SU-DHL-6 (cell line): ENCODE data around the gene TRDMT1.

ENCODE experiments used
- H2AFZ ChIP-seq: fragments of 200-600 bp; sonication (generic); 2 replicates; pipeline ENCODE4 v1.6.1; 2014; ENCODE audit warnings: low read depth, mild to moderate bottlenecking, moderate library complexity, mixed read lengths, antibody characterized with exemption, low read length; ENCODE audit not compliant: severe bottlenecking
- H3F3A ChIP-seq: fragments of 200-600 bp; shearing (Covaris generic); 2 replicates; pipeline ENCODE4 v1.6.0; 2016; ENCODE audit warnings: antibody characterized with exemption, mild to moderate bottlenecking; ENCODE audit not compliant: insufficient read depth
- H3K27ac ChIP-seq: fragments of 200-600 bp; sonication (generic); 2 replicates; pipeline ENCODE4 v1.5.1; 2016; ENCODE audit warnings: low read depth, mild to moderate bottlenecking, low read length, moderate library complexity, mixed read lengths
- H3K27me3 ChIP-seq: fragments of 200-600 bp; sonication (generic), shearing (Covaris generic); 2 replicates; pipeline ENCODE4 v1.6.0; 2014; ENCODE audit warnings: mild to moderate bottlenecking, low read length
- H3K36me3 ChIP-seq: fragments of 200-600 bp; sonication (generic); 2 replicates; pipeline ENCODE4 v1.6.1; 2014; ENCODE audit warnings: mild to moderate bottlenecking, low read length, mixed read lengths
- H3K4me2 ChIP-seq: fragments of 300-600, 200-600 bp; shearing (Covaris generic), sonication (generic); 2 replicates; pipeline ENCODE4 v1.6.0; 2014; ENCODE audit warnings: low read length, low read depth, mild to moderate bottlenecking; ENCODE audit not compliant: poor library complexity, severe bottlenecking
- H3K4me3 ChIP-seq: fragments of 200-600 bp; sonication (generic); 2 replicates; pipeline ENCODE4 v1.5.1; 2014; ENCODE audit warnings: antibody characterized with exemption, low read length, mild to moderate bottlenecking, mixed read lengths; ENCODE audit not compliant: insufficient read depth, poor library complexity, severe bottlenecking
- H3K79me2 ChIP-seq: fragments of 200-600 bp; sonication (generic); 2 replicates; pipeline ENCODE4 v1.6.1; 2014; ENCODE audit warnings: mild to moderate bottlenecking, low read length, moderate library complexity; ENCODE audit not compliant: insufficient read depth
- H3K9ac ChIP-seq: fragments of 200-600 bp; sonication (generic); 2 replicates; pipeline ENCODE4 v1.7.0; 2014; ENCODE audit warnings: mild to moderate bottlenecking, low read length
- H3K9me2 ChIP-seq: fragments of 200-600 bp; sonication (generic); replicated peaks from 2 replicates; pipeline ENCODE4 v1.6.1; 2014; ENCODE audit warnings: low read length; ENCODE audit not compliant: insufficient read depth
- H3K9me3 ChIP-seq: fragments of 200-600 bp; sonication (generic); 2 replicates; pipeline ENCODE4 v1.6.1; 2014; ENCODE audit warnings: low read length, mixed read lengths; ENCODE audit not compliant: insufficient read depth
- H4K20me1 ChIP-seq: fragments of 200-600 bp; sonication (generic); 2 replicates; pipeline ENCODE4 v1.6.1; 2014; ENCODE audit warnings: low read depth, mild to moderate bottlenecking, antibody characterized with exemption, low read length, moderate library complexity, mixed read lengths
- CTCF ChIP-seq: fragments of 200-600 bp; sonication (generic); IDR thresholded peaks from one replicate; pipeline ENCODE4 v1.5.1; 2017; ENCODE audit warnings: antibody characterized with exemption, mild to moderate bottlenecking, low read length, moderate library complexity; ENCODE audit not compliant: insufficient read depth, poor library complexity, severe bottlenecking
- EZH2phosphoT487 ChIP-seq: fragments of 200-600 bp; sonication (generic), shearing (Covaris generic); conservative IDR thresholded peaks from 2 replicates; pipeline ENCODE4 v1.6.1; 2018; ENCODE audit warnings: mild to moderate bottlenecking, antibody characterized with exemption, low read length, moderate library complexity, mixed read lengths

Gene TRDMT1

GRCh38 chr10:17214526-17214925 lies 13.1 kb upstream of the TRDMT1 start:
- Histone ChIP-seq H3K9me3 (no peaks in the 10 kb centered on the region), H3K4me3 (no peak overlapping the region), H3K9ac (no peak overlapping the region), H3K36me3 (no peaks in the 10 kb centered on the region), H3F3A (no peaks in the 10 kb centered on the region), H3K79me2 (no peaks in the 10 kb centered on the region), H4K20me1 (no peaks in the 10 kb centered on the region; the same call in 1 of the 2 replicates), H3K27me3 (no peaks in the 10 kb centered on the region), H3K9me2 (no peaks in the 10 kb centered on the region), H2AFZ (no peak overlapping the region), H3K27ac (no peak overlapping the region), H3K4me2 (no peak overlapping the region)
- TF ChIP-seq EZH2phosphoT487 (no peak), CTCF (no peak)

- Histone ChIP-seq H3K4me2 (no peak overlapping the region), H3K9me2 (no peaks in the 10 kb centered on the region), H3K79me2 (no peaks in the 10 kb centered on the region), H2AFZ (no peak overlapping the region), H3K36me3 (no peaks in the 10 kb centered on the region), H3K4me3 (no peak overlapping the region), H3K9ac (no peak overlapping the region), H3F3A (no peaks in the 10 kb centered on the region), H3K27ac (no peak overlapping the region), H3K9me3 (no peaks in the 10 kb centered on the region), H3K27me3 (no peaks in the 10 kb centered on the region), H4K20me1 (no peaks in the 10 kb centered on the region; the same call in 1 of the 2 replicates)
- no peak for TF ChIP-seq CTCF
- no peak for TF ChIP-seq EZH2phosphoT487
These were observed 12.3 kb upstream of the TRDMT1 start for GRCh38 chr10:17213646-17214349.

- no peaks in the 10 kb centered on the region for H3K36me3 ChIP-seq
- no peak overlapping the region for H3K4me3 ChIP-seq
- H3K4me2 ChIP-seq: no peak overlapping the region
- TF ChIP-seq EZH2phosphoT487: no peak
- TF ChIP-seq CTCF: no peak
- no peaks in the 10 kb centered on the region for H3K27me3 ChIP-seq
- H3K9me3 ChIP-seq: no peaks in the 10 kb centered on the region
- no peaks in the 10 kb centered on the region for H3K9me2 ChIP-seq
- no peaks in the 10 kb centered on the region; the same call in 1 of the 2 replicates for H4K20me1 ChIP-seq
- no peaks in the 10 kb centered on the region for H3F3A ChIP-seq
- no peak overlapping the region for H3K9ac ChIP-seq
- H3K27ac ChIP-seq: no peak overlapping the region
- H3K79me2 ChIP-seq: no peaks in the 10 kb centered on the region
- no peak overlapping the region for H2AFZ ChIP-seq
These were observed 11.3 kb upstream of the TRDMT1 start for GRCh38 chr10:17212802-17213221.
